GM18502 (cell line): Measurements from ENCODE around the gene TTBK1.

ENCODE experiments used
- ATAC-seq: cut with Tn5 transposase; IDR thresholded peaks from one replicate; pipeline ENCODE4 v1.9.1; 2021; ENCODE audit warnings: mild to moderate bottlenecking; ENCODE audit not compliant: unreplicated experiment, poor library complexity

The TTBK1 gene

GRCh38 chr6:43242908-43243663, at the start of gene TTBK1:
Gene TTBK1, plus strand, starts transcription at chr6:43243481. Its CDS starts 3,180 bp downstream, at chr6:43246661.
- ATAC-seq, result no peak

GRCh38 chr6:43193929-43194328, 49.4 kb upstream of the TTBK1 start:
- ATAC-seq, result no peak

- no peak for ATAC-seq
These were observed 46.9 kb upstream of the TTBK1 start for GRCh38 chr6:43196337-43196736.

GRCh38 chr6:43199912-43200311, 43.4 kb upstream of the TTBK1 start:
- no peak for ATAC-seq

GRCh38 chr6:43200541-43200940, 42.7 kb upstream of the TTBK1 start:
- ATAC-seq, result no peak

- no peak for ATAC-seq
These were observed 40.8 kb upstream of the TTBK1 start for GRCh38 chr6:43202451-43202850.

GRCh38 chr6:43203029-43203717, 40.1 kb upstream of the TTBK1 start:
- no peak for ATAC-seq

GRCh38 chr6:43203718-43204095, 39.6 kb upstream of the TTBK1 start:
- ATAC-seq, result no peak

GRCh38 chr6:43204271-43205105, 38.8 kb upstream of the TTBK1 start:
- ATAC-seq, result no peak

GRCh38 chr6:43205849-43206248, 37.4 kb upstream of the TTBK1 start:
- ATAC-seq, result no peak

GRCh38 chr6:43207286-43207685, 36.0 kb upstream of the TTBK1 start:
- no peak for ATAC-seq

- ATAC-seq, result no peak
These were observed 31.3 kb upstream of the TTBK1 start for GRCh38 chr6:43211955-43212354.

- ATAC-seq, result no peak
These were observed 29.9 kb upstream of the TTBK1 start for GRCh38 chr6:43213431-43213830.

- ATAC-seq, result no peak
These were observed 28.2 kb upstream of the TTBK1 start for GRCh38 chr6:43215066-43215465.

GRCh38 chr6:43216200-43216599, 27.1 kb upstream of the TTBK1 start:
- ATAC-seq, result no peak

GRCh38 chr6:43217351-43217750, 25.9 kb upstream of the TTBK1 start:
- ATAC-seq, result no peak

GRCh38 chr6:43219119-43219518, 24.2 kb upstream of the TTBK1 start:
- ATAC-seq, result no peak

- ATAC-seq, result no peak
These were observed 23.5 kb upstream of the TTBK1 start for GRCh38 chr6:43219814-43220213.

- ATAC-seq, result no peak
These were observed 22.8 kb upstream of the TTBK1 start for GRCh38 chr6:43220439-43220951.

GRCh38 chr6:43221046-43221972, 22.0 kb upstream of the TTBK1 start:
- no peak for ATAC-seq
